GM20000 (cell line): ENCODE data around the gene DMAC2.
A peak's percentile ranks its signal among the peaks of the same experiment; 100 is the strongest.

Experiments used
- DNase-seq: peaks from one replicate; pipeline ENCODE4 v3.0.0; 2012; ENCODE audit warnings: low spot score
- TF ChIP-seq, protein P1 (sequence below): IDR thresholded peaks from 2 replicates; pipeline ENCODE4 v1.5.1; 2012; ENCODE audit warnings: mild to moderate bottlenecking, control low read depth; ENCODE audit errors: extremely low read depth, missing control alignments

DMAC2 gene

DNA sequence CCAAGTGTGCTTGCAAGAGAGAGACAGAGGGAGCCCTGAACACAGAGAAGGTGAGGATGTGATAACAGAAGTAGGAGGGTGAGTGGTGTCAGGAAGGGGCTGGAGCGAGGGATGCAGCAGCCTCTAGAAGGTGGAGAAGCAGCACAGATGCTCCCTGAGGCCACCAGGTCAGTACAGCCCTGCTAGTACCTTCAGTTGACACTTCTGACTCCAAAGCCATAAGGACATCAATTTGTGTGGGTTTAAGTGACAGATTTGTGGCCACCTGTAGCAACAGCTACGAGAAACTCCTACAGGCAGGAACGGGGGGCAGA, 10.1 kb upstream of the DMAC2 start:
- TF ChIP-seq, protein P1, sequence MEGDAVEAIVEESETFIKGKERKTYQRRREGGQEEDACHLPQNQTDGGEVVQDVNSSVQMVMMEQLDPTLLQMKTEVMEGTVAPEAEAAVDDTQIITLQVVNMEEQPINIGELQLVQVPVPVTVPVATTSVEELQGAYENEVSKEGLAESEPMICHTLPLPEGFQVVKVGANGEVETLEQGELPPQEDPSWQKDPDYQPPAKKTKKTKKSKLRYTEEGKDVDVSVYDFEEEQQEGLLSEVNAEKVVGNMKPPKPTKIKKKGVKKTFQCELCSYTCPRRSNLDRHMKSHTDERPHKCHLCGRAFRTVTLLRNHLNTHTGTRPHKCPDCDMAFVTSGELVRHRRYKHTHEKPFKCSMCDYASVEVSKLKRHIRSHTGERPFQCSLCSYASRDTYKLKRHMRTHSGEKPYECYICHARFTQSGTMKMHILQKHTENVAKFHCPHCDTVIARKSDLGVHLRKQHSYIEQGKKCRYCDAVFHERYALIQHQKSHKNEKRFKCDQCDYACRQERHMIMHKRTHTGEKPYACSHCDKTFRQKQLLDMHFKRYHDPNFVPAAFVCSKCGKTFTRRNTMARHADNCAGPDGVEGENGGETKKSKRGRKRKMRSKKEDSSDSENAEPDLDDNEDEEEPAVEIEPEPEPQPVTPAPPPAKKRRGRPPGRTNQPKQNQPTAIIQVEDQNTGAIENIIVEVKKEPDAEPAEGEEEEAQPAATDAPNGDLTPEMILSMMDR = no peak
- no peak for DNase-seq

- peak; percentile 80 for DNase-seq
- TF ChIP-seq, protein P1 = peak; percentile 99
Observed at GRCh38 chr19:41449079-41449864, 9.6 kb upstream of the DMAC2 start.

DNA sequence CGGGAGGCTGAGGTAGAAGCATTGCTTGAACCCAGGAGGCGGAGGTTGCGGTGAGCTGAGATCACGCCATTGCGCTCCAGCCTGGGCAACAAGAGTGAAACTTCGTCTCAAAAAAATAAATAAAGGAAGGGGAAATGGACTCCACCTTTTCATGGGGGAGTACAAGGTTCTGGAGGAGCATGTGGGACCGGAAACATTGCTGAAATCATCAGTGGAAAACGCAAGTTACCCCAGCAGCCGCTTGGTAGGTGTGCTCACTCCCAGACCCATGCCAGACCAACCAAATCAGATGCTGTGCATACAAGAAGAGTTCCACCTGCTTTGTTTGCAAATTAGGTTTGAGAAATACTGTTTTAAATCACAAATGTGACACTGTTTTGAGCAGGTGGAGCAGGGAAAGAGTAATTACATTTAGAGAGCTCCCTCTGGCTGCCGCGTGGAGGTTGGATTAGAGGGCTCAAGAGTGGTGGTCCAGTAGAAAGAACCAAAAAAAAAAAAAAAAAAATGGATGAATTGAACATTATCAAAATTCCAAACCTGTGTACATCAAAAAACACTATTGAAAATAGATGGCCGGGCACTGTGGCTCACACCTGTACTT, 8.1 kb upstream of the DMAC2 start:
- TF ChIP-seq, protein P1 = no peak
- no peak for DNase-seq

GRCh38 chr19:41445575-41445974, 5.9 kb upstream of the DMAC2 start:
- DNase-seq = no peak

DNA sequence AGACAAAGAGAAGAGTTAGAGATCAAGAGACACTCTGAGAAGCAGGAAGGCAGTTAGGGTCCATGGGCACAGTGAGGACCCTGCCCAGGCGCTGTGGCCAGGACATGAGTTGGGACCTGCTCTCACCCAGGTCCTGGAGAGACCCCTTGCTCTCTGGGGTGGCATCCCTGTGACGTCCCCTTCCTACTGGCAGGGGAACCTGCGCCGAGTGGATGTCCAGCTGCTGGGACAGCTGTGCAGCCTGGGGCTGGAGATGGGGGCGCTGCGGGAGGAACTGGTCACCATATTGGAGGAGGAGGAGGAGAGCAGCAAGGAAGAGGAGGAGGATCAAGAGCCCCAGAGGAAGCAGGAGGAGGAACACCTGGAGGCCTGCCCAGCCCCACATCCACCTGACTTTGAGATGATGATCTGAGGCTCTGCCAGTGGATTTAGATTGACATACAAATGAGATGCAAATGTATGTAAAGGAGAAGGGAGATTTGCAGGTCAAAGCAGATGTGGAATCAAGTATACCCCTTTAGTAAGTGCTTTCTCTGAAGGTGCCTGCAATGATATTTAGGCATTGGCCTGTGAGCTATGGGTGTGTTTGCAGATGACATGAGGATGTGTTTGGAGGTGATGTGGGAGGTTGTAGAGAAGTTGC, 4.2 kb upstream of the DMAC2 start:
- DNase-seq = no peak
- TF ChIP-seq, protein P1 = no peak

More at GRCh38 chr19:41445575-41445974, 5.9 kb upstream of the DMAC2 start:
- TF ChIP-seq, protein P1 = no peak

- TF ChIP-seq, protein P1 = no peak
- DNase-seq = no peak
Observed at GRCh38 chr19:41442473-41443355, 3.0 kb upstream of the DMAC2 start, which contains the start of gene ERICH4. Gene ERICH4 (plus strand): TSS chr19:41443156. CDS start chr19:41443170, 14 bp downstream.
